Tibial nerve (tissue), 4 donors: ENCODE measurements around the gene EML1.

Experiments
- CTCF ChIP-seq, 5 experiments: fragments of 200-600 bp in 3 of 5; fragments of 450-650 bp in 2 of 5; sonication (generic) in 3 of 5; IDR thresholded peaks; one replicate each; pipeline ENCODE4 v1.5.1; 2016 to 2019; ENCODE audit warnings: antibody characterized with exemption in 5 of 5, mild to moderate bottlenecking in 3 of 5, moderate library complexity in 2 of 5
- EP300 ChIP-seq, 2 donors: sonication (generic); formaldehyde crosslinking; IDR thresholded peaks; one replicate each; pipeline ENCODE4 v1.6.1; 2017; ENCODE audit warnings: antibody characterized with exemption in 2 of 2, mild to moderate bottlenecking in 1 of 2
- POLR2A ChIP-seq, 2 donors: fragments of 450-650 bp; IDR thresholded peaks; one replicate each; pipeline ENCODE4 v1.6.1; 2017; ENCODE audit warnings: antibody characterized with exemption in 2 of 2, mild to moderate bottlenecking in 2 of 2, moderate library complexity in 2 of 2

- TF ChIP-seq POLR2A (IDR thresholded peaks at IDR 0.05) (no peak), CTCF (IDR thresholded peaks at IDR 0.05) (no peak), EP300 (IDR thresholded peaks at IDR 0.05) (no peak)
These were observed 59.4 kb downstream of the EML1 start for GRCh38 chr14:99852578-99852977.
